HepG2 (cell line): Measurements from ENCODE around the gene DENND4A.

Experiments
- CBX1 ChIP-seq: IDR thresholded peaks from one replicate; pipeline ENCODE4 v1.6.1; 2016; ENCODE audit warnings: antibody characterized with exemption, low read depth
- FOXM1 ChIP-seq: sonication (generic); formaldehyde crosslinking; IDR thresholded peaks from 2 replicates; pipeline ENCODE4 v1.5.0; 2020; ENCODE audit warnings: missing genetic modification reagents
- SIX1 ChIP-seq: sonication (generic); formaldehyde crosslinking; IDR thresholded peaks from 2 replicates; pipeline ENCODE4 v1.4.0; 2020; ENCODE audit warnings: missing genetic modification reagents, borderline replicate concordance
- ZBTB1 ChIP-seq: sonication (generic); formaldehyde crosslinking; IDR thresholded peaks from 2 replicates; pipeline ENCODE4 v1.4.0; 2020; ENCODE audit warnings: missing genetic modification reagents, borderline replicate concordance
- ZNF766 ChIP-seq: sonication (generic); formaldehyde crosslinking; IDR thresholded peaks from 2 replicates; pipeline ENCODE4 v1.5.0; 2020; ENCODE audit warnings: missing genetic modification reagents, borderline replicate concordance
- TF ChIP-seq, protein P1 (sequence below): sonication (generic); formaldehyde crosslinking; IDR thresholded peaks from 2 replicates; pipeline ENCODE4 v1.4.0; 2020; ENCODE audit warnings: missing genetic modification reagents, borderline replicate concordance

DNA sequence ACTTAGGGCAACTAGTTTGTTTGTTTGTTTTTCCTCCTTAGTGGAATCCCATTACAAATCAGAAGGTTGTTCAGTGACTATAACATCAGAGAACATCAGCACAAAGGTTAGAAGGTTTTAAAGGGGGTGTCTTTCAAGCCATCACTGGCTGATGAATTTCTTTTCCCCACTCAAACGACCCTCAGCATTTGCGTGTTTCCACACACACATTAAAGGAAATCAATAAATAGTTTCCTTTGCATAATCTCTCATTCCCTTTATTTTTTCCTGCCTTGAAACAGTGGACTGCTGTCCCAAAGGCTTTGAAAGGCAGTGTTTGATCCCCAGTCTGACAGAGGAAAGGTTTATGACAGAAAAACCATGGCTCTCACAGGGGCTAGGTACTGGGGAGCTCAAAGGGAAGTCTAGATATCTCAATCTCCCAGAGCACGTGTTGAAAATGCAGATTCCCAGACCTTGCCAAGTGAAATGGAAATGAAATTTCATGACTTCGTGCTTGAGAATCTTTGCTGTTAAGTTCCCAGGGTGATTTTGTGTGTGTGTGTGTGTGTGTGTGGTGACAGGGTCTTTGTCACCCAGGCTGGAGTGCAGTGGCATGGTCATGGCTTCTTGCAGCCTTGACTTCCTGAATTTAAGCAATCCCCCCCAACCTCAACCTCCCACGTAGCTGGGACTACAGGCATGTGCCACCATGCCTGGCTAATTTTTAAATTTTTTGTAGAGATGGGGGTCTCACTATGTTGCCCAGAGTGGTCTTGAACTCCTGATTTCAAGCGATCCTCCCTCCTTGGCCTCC lies 178.9 kb downstream of the DENND4A start:
- TF ChIP-seq ZBTB1 (CRISPR knock-in tag) = no peak
- TF ChIP-seq FOXM1 (CRISPR knock-in tag) = no peak
- TF ChIP-seq CBX1 = no peak
- TF ChIP-seq ZNF766 = no peak
- TF ChIP-seq, protein P1, sequence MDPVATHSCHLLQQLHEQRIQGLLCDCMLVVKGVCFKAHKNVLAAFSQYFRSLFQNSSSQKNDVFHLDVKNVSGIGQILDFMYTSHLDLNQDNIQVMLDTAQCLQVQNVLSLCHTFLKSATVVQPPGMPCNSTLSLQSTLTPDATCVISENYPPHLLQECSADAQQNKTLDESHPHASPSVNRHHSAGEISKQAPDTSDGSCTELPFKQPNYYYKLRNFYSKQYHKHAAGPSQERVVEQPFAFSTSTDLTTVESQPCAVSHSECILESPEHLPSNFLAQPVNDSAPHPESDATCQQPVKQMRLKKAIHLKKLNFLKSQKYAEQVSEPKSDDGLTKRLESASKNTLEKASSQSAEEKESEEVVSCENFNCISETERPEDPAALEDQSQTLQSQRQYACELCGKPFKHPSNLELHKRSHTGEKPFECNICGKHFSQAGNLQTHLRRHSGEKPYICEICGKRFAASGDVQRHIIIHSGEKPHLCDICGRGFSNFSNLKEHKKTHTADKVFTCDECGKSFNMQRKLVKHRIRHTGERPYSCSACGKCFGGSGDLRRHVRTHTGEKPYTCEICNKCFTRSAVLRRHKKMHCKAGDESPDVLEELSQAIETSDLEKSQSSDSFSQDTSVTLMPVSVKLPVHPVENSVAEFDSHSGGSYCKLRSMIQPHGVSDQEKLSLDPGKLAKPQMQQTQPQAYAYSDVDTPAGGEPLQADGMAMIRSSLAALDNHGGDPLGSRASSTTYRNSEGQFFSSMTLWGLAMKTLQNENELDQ (CRISPR knock-in tag) = no peak
- no peak for TF ChIP-seq SIX1 (CRISPR knock-in tag)
